ENCODE results near the gene PPP1R13B.

The PPP1R13B gene

GRCh38 chr14:103716899-103717411 lies 130.4 kb downstream of the PPP1R13B start:
- no peak for DNase-seq (ENCODE audit: low read depth)
- H3K4me3 ChIP-seq (ENCODE audit: low read depth, low read length), result peak overlapping the region; percentile 84; the same call in 1 of the 2 replicates
- TF ChIP-seq, protein P1, sequence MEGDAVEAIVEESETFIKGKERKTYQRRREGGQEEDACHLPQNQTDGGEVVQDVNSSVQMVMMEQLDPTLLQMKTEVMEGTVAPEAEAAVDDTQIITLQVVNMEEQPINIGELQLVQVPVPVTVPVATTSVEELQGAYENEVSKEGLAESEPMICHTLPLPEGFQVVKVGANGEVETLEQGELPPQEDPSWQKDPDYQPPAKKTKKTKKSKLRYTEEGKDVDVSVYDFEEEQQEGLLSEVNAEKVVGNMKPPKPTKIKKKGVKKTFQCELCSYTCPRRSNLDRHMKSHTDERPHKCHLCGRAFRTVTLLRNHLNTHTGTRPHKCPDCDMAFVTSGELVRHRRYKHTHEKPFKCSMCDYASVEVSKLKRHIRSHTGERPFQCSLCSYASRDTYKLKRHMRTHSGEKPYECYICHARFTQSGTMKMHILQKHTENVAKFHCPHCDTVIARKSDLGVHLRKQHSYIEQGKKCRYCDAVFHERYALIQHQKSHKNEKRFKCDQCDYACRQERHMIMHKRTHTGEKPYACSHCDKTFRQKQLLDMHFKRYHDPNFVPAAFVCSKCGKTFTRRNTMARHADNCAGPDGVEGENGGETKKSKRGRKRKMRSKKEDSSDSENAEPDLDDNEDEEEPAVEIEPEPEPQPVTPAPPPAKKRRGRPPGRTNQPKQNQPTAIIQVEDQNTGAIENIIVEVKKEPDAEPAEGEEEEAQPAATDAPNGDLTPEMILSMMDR (IDR thresholded peaks at IDR 0.05; ENCODE audit: low read depth, low read length, missing control alignments), result no peak

DNA sequence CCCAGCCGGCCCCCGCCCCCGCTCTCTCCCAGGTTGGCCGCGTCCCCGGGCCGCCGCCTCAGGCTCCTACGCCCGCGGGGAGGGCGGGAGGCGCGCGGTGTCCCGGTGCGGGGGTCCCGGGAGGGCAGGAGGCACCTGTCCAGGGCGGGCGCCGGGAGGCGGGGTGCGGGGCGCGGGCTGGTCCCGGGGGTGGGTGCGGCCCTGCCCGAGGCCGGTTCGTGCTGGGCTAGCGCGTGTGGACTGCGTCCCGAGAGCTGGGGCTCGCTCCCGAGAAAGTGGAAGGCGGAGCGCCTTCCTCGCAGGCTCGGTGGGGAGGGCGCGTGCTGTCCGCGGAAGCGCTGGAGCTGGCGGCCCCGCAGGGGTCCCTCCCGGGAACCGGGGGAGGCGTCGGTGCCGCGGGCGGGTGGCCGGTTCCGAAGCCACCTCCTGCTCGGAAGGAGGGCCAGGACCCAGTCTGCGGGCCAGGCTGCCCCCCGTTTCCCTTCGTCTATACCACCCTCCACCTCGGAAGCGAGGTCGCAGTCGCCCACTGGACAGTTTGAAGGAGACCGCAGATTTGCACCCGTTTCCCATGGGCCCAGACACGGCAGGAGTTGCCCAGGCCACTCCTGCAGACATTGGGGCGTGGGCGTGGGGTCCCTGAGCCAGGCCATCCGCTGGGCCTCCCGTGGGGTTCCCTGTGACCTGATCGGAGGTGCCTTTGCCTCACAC lies 131.1 kb downstream of the PPP1R13B start:
- no peak for DNase-seq (ENCODE audit: low read depth)
- TF ChIP-seq, protein P1 (IDR thresholded peaks at IDR 0.05; ENCODE audit: low read depth, low read length, missing control alignments), result no peak
- H3K4me3 ChIP-seq (ENCODE audit: low read depth, low read length), result peak overlapping the region; percentile 84

- peak; percentile 97 for DNase-seq (ENCODE audit: low read depth)
- H3K4me3 ChIP-seq (ENCODE audit: low read depth, low read length), result peak within 1 kb of the TSS; percentile 84
- TF ChIP-seq, protein P1 (IDR thresholded peaks at IDR 0.05; ENCODE audit: low read depth, low read length, missing control alignments), result no peak
These were observed 132.0 kb downstream of the PPP1R13B start, which contains the start of the genes XRCC3 and ZFYVE21 for GRCh38 chr14:103715052-103716000. Gene XRCC3, minus strand, starts transcription at chr14:103715451. Its CDS starts 4,364 bp downstream, at chr14:103711087. Gene ZFYVE21, plus strand, starts transcription at chr14:103715810. Its CDS starts 32 bp downstream, at chr14:103715842.

GRCh38 chr14:103714063-103714724 lies 133.2 kb downstream of the PPP1R13B start:
- DNase-seq (ENCODE audit: low read depth), result no peak
- peak overlapping the region; percentile 75 for H3K4me3 ChIP-seq (ENCODE audit: low read depth, low read length)
- TF ChIP-seq, protein P1 (IDR thresholded peaks at IDR 0.05; ENCODE audit: low read depth, low read length, missing control alignments), result no peak

- no peak for DNase-seq (ENCODE audit: low read depth)
- H3K4me3 ChIP-seq (ENCODE audit: low read depth, low read length), result peak overlapping the region; percentile 75
- TF ChIP-seq, protein P1 (IDR thresholded peaks at IDR 0.05; ENCODE audit: low read depth, low read length, missing control alignments), result no peak
These were observed 133.9 kb downstream of the PPP1R13B start for GRCh38 chr14:103713304-103714062.
